Hematopoietic multipotent progenitor cell (in vitro differentiated cells): ENCODE results near the gene TRNP1. TPM values are rescaled to one million over a fixed set of nuclear protein-coding genes. Genes with fewer than 3 reads are reported as not detected.
"Not testable (repeated sequence)": the region's sequence is repeated elsewhere in the genome, so short reads cannot be mapped to it uniquely, and the experiment has no call there.

Experiments used
- DNase-seq, 3 donors: peaks; one replicate each; pipeline ENCODE4 v3.0.0-alpha.2; 2011 to 2015; ENCODE audit warnings: low read depth in 2 of 3, low spot score in 2 of 3
- total RNA-seq: library from RNA; depleted of rRNA; stranded (reverse); fragments of >200 nt; gene quantifications from one replicate; pipeline ENCODE4 v1.2.3, GENCODE V29; 2012

TRNP1 gene, protein sequence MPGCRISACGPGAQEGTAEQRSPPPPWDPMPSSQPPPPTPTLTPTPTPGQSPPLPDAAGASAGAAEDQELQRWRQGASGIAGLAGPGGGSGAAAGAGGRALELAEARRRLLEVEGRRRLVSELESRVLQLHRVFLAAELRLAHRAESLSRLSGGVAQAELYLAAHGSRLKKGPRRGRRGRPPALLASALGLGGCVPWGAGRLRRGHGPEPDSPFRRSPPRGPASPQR
- under 0.01 TPM for total RNA-seq

GRCh38 chr1:26993237-26994019 lies at the start of gene TRNP1:
Gene TRNP1 (plus strand): TSS chr1:26993692. CDS start chr1:26993787, 95 bp downstream.
- DNase-seq, result peak; percentile 35 to 59 (median 55)

DNA sequence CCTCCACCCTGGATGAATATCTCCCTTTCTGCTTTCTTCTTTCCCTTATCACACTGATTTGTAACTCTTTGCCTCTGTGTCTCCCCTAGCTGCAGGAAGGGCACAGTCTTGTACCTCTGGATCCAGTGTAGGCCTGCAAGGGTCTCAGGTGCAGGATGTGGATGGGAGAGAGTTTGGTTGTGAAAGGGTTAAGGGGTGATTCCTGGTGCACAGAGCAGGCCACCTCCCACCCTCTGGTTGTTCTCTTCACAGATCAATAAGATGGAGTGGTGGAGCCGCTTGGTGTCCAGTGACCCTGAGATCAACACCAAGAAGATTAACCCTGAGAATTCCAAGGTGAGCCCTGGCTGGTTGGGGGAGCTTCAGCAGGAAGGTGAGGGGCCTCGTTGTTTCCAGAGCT lies 48.4 kb upstream of the TRNP1 start:
- DNase-seq, result no peak

DNA sequence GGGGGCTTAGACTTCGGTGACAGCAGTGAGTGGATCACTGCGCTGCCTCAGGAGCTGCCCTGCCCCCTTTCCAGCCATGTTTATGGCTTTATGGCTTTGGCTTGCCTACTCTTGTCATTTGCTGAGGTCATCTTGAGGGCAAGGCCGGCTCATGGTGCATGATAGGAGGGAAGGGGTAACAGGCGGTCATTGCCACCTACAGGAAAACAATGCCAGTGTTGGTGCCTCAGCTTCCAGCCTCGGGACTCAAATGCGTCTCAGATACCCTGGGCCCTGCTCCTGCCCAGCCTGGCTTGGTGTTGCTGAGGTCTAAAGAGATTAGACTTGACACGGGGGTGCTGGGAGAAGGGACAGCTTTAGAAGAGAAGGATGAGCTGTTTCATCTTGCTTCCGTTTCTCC lies 47.8 kb upstream of the TRNP1 start:
- no peak for DNase-seq

- no peak for DNase-seq
These were observed 47.2 kb upstream of the TRNP1 start for GRCh38 chr1:26946270-26946669.

GRCh38 chr1:26948725-26949057 lies 44.8 kb upstream of the TRNP1 start:
- not testable (repeated sequence) for DNase-seq

- no peak for DNase-seq
These were observed 44.1 kb upstream of the TRNP1 start for GRCh38 chr1:26949266-26949925.

DNA sequence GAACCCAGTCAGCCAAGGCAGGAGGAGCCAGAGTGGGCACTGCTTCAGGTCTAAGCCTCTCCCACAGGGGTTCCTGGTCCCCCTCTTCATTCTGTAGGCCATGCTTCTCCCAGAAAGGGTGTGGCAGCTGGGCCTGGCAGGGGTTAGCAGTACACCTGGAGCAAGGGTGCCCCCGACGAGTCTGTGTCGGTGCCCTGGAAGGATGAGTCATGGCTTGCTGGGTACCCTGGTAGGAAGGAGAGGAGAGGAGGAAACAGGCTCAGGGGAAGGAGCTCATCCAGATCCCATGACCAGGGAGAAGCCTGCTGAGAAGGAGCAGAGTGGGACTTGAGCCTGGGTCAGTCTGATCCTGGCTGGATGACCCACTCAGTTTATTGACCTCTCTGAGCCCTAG lies 43.6 kb upstream of the TRNP1 start:
- no peak for DNase-seq

- DNase-seq, result no peak
These were observed 42.9 kb upstream of the TRNP1 start for GRCh38 chr1:26950602-26951001.

DNA sequence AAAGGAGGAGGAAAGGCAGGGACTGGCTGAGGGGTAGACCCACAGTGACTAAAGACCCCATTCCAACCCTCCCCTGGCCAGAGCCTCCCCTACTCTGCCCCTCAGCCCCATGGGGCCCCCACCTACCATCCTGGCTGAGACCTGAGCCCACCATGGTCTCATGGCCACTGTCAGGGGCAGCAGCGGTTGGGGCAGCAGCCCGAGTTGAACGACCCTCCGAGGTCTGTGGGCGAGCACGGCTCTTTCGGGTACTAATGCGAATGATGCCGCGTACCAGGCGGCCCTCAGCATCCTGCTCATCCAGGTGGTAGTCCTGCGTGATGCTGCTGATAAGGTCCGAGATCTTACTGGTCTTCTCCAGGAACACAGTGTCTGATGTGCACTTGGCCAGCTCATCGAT lies 42.3 kb upstream of the TRNP1 start:
- no peak for DNase-seq

- no peak for DNase-seq
These were observed 41.5 kb upstream of the TRNP1 start for GRCh38 chr1:26951821-26952497.

DNA sequence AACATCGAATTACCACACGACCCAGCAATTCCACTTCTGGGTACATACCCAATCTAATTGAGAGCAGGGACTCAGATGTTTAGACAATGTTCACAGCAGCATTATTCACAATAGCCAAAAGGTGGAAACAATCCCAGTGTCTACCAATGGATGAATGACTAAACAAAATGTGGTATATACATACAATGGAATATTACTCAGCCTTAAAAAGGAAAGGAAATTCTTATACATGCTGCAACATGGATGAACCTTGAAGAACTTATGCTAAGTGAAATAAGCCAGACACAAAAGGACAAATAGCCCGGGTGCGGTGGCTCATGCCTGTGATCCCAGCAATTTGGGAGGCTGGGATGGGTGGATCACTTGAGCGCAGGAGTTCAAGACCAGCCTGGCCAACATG lies 40.1 kb upstream of the TRNP1 start:
- DNase-seq, result no peak

- no peak for DNase-seq
These were observed 37.2 kb upstream of the TRNP1 start for GRCh38 chr1:26956321-26956720.

DNA sequence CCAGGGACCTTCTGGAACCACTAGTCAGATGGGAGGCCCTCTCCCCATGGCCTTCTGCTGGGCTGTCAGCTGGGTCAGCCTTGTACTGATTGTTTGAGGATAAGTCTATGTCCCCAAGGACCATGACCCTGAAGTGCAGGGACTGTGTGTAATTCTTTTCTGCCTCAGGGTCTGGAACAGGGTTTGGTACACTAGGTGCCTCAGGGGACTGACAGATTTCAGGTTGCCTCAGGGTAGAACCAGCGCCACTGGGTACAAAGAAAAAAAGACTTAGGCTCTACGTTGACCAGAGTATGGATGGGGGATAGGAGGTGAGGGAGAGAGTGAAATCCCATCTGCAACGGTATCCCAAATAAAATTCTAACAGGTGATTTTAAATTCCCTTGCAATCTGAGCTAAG lies 36.2 kb upstream of the TRNP1 start:
- DNase-seq, result no peak

GRCh38 chr1:26959270-26959669 lies 34.2 kb upstream of the TRNP1 start:
- DNase-seq, result no peak

- peak in 2 of 3 donors; percentile 15 to 43 for DNase-seq
These were observed 33.5 kb upstream of the TRNP1 start, which contains the start of gene KDF1 for GRCh38 chr1:26959722-26960624. Gene KDF1 (minus strand): TSS chr1:26960468. CDS start chr1:26952380, 8,088 bp downstream.

DNA sequence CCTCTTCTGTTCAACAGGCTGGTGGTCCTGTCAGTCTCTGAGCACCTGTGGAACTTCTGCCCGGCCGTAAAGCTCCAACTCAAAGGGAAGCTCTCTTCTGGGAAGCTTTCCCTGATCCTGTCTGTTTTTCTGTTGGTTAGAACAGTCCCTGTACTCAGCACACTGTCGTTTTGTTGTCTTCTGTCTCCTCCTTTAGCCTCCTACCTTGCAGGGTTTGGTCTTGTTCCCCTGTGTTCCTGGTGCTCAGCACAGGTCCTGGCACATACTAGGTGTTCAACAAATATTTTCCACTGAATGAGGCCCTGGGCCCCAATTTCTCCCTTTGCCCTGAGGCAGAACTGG lies 32.9 kb upstream of the TRNP1 start:
- DNase-seq, result no peak

- peak in 2 of 3 donors; percentile 31 to 41 for DNase-seq
These were observed 31.7 kb upstream of the TRNP1 start for GRCh38 chr1:26961826-26962225.

GRCh38 chr1:26965213-26965612 lies 28.3 kb upstream of the TRNP1 start:
- no peak for DNase-seq

GRCh38 chr1:26965628-26966027 lies 27.9 kb upstream of the TRNP1 start:
- DNase-seq, result no peak

DNA sequence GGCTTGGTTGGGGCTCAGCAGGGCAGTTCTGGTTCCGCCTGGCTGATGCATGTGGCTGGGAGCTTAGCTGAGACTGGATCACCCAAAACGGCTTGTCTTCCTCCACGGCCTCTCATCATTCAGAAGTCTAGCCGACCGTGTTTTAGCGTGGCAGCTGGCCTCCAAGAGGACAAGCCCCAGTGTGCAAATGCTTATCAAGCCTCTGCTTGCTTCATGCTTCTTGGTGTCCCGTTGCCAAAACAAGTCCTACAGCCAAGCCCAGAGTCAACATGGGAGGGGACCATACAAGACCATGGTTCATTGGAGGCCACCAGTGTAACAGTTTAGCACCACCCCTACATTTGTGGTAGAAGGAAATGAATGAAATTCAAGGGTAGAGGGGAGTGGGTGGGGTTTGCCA lies 22.7 kb upstream of the TRNP1 start:
- no peak for DNase-seq
